SK-N-SH (cell line): ENCODE measurements around the gene TUBA1B. TPM values are rescaled to one million over a fixed set of nuclear protein-coding genes. Genes with fewer than 3 reads are reported as not detected.

Source experiments
- CTCF ChIA-PET: fragments of 300-600, 350-600 bp; formaldehyde crosslinking; extraction: SDS; loops from one replicate; lab custom pipeline; 2021; lab: Yijun Ruan, JAX
- POLR2A ChIA-PET: fragments of 350-600 bp; sonication (Branson Sonifier 250); formaldehyde crosslinking; extraction: SDS; loops from one replicate; lab custom pipeline; 2020; ENCODE audit warnings: antibody characterized with exemption, inconsistent platforms; lab: Yijun Ruan, JAX
- DNase-seq: peaks from one replicate; pipeline ENCODE4 v3.0.0; 2012
- H2AFZ ChIP-seq: fragments of 200-600 bp; sonication (generic); 2 replicates; pipeline ENCODE4 v1.8.1; 2016; ENCODE audit warnings: antibody characterized with exemption, mild to moderate bottlenecking, low read depth
- H3F3A ChIP-seq: fragments of 200-600 bp; sonication (generic); replicated peaks from 2 replicates; pipeline ENCODE3; 2016; ENCODE audit warnings: antibody characterized with exemption, mild to moderate bottlenecking; ENCODE audit not compliant: insufficient read depth
- H3K27ac ChIP-seq, 2 experiments: fragments of 200-500 bp in 1 of 2; fragments of 200-600 bp in 1 of 2; sonication (Bioruptor generic) in 1 of 2; sonication (generic), shearing (Covaris generic) in 1 of 2; 2 replicates each; pipeline versions ENCODE4 v1.5.1 to v1.6.1; 2014 to 2016; ENCODE audit warnings: low read depth in 2 of 2, inconsistent platforms in 1 of 2, low read length in 1 of 2, mild to moderate bottlenecking in 1 of 2, mixed read lengths in 1 of 2
- H3K27me3 ChIP-seq: fragments of 200-600 bp; sonication (generic), shearing (Covaris generic); 2 replicates; pipeline ENCODE4 v1.6.1; 2016; ENCODE audit warnings: mixed run types; ENCODE audit not compliant: insufficient read depth
- H3K36me3 ChIP-seq, 2 experiments: fragments of 200-500 bp in 1 of 2; fragments of 200-600 bp in 1 of 2; sonication (Bioruptor generic) in 1 of 2; sonication (generic) in 1 of 2; replicated peaks in 1 of 2; 2 replicates each; pipeline versions ENCODE3 to v1.5.1; 2014 to 2016; ENCODE audit warnings: low read length in 1 of 2, mild to moderate bottlenecking in 1 of 2; ENCODE audit not compliant: insufficient read depth in 2 of 2, control insufficient read depth in 1 of 2
- H3K4me1 ChIP-seq, 2 experiments: fragments of 200-500 bp in 1 of 2; fragments of 200-600 bp in 1 of 2; sonication (Bioruptor generic) in 1 of 2; sonication (generic), shearing (Covaris generic) in 1 of 2; 2 replicates each; pipeline versions ENCODE4 v1.5.1 to v1.6.1; 2014 to 2016; ENCODE audit warnings: low read depth in 1 of 2, low read length in 1 of 2, mixed run types in 1 of 2; ENCODE audit not compliant: insufficient read depth in 2 of 2, control insufficient read depth in 1 of 2
- H3K4me2 ChIP-seq: fragments of 200-600 bp; sonication (generic), shearing (Covaris generic); 2 replicates; pipeline ENCODE4 v1.6.1; 2017; ENCODE audit warnings: mixed run types
- H3K4me3 ChIP-seq, 2 experiments: fragments of 200-500 bp in 1 of 2; fragments of 200-600 bp in 1 of 2; sonication (Bioruptor generic) in 1 of 2; sonication (generic), shearing (Covaris generic) in 1 of 2; 2 replicates each; pipeline versions ENCODE4 v1.5.1 to v1.8.1; 2014 to 2016; ENCODE audit warnings: low read depth in 2 of 2, inconsistent platforms in 1 of 2, low read length in 1 of 2, mild to moderate bottlenecking in 1 of 2, mixed read lengths in 1 of 2, moderate library complexity in 1 of 2
- H3K79me2 ChIP-seq: fragments of 200-600 bp; sonication (generic); 2 replicates; pipeline ENCODE4 v1.8.1; 2017; ENCODE audit warnings: mild to moderate bottlenecking; ENCODE audit not compliant: insufficient read depth
- H3K9ac ChIP-seq: fragments of 200-600 bp; sonication (generic); 2 replicates; pipeline ENCODE4 v1.6.1; 2017; ENCODE audit warnings: mixed run types
- H3K9me2 ChIP-seq: fragments of 200-600 bp; sonication (generic); 2 replicates; pipeline ENCODE4 v1.6.1; 2017; ENCODE audit warnings: mixed run types
- H3K9me3 ChIP-seq: fragments of 200-600 bp; sonication (generic); 2 replicates; pipeline ENCODE4 v1.6.1; 2017; ENCODE audit warnings: mixed run types, mild to moderate bottlenecking, moderate library complexity
- H4K20me1 ChIP-seq: fragments of 200-600 bp; sonication (generic); 2 replicates; pipeline ENCODE4 v1.6.1; 2017; ENCODE audit warnings: mild to moderate bottlenecking, mixed run types; ENCODE audit not compliant: insufficient read depth
- CTCF ChIP-seq: fragments of 200-600 bp; sonication (generic); IDR thresholded peaks from 2 replicates; pipeline ENCODE4 v1.6.1; 2017; ENCODE audit warnings: antibody characterized with exemption, mild to moderate bottlenecking, moderate library complexity
- EZH2phosphoT487 ChIP-seq: fragments of 200-600 bp; sonication (generic); IDR thresholded peaks from 2 replicates; pipeline ENCODE4 v1.6.1; 2017; ENCODE audit warnings: low read depth, mixed run types, mild to moderate bottlenecking, antibody characterized with exemption, moderate library complexity, borderline replicate concordance
- FOXJ3 ChIP-seq: sonication (generic); formaldehyde crosslinking; IDR thresholded peaks from 2 replicates; pipeline ENCODE4 v1.5.1; 2020; ENCODE audit warnings: mild to moderate bottlenecking, missing genetic modification reagents
- FOXM1 ChIP-seq: IDR thresholded peaks from 2 replicates; pipeline ENCODE4 v1.4.0; 2012; ENCODE audit warnings: low read depth, mild to moderate bottlenecking
- GATA2 ChIP-seq: sonication (generic); formaldehyde crosslinking; IDR thresholded peaks from 2 replicates; pipeline ENCODE4 v1.5.0; 2020; ENCODE audit warnings: mild to moderate bottlenecking, missing genetic modification reagents
- IRF3 ChIP-seq: fragments of 150-350 bp; IDR thresholded peaks from 2 replicates; pipeline ENCODE4 v1.6.1; 2016; ENCODE audit warnings: mild to moderate bottlenecking, low read depth, low read length
- JUND ChIP-seq: IDR thresholded peaks from 2 replicates; pipeline ENCODE4 v1.4.0; 2012
- MXI1 ChIP-seq: IDR thresholded peaks from 2 replicates; pipeline ENCODE4 v1.6.1; 2012; ENCODE audit warnings: mild to moderate bottlenecking, low read depth, low read length, improper control_type of control experiment
- NFIC ChIP-seq: IDR thresholded peaks from 2 replicates; pipeline ENCODE4 v1.4.0; 2012; ENCODE audit warnings: borderline replicate concordance
- POLR2AphosphoS5 ChIP-seq: IDR thresholded peaks from 2 replicates; pipeline ENCODE4 v1.6.1; 2012; ENCODE audit warnings: low read depth, low read length
- RCOR1 ChIP-seq: fragments of 150-350 bp; IDR thresholded peaks from 2 replicates; pipeline ENCODE4 v1.6.1; 2017; ENCODE audit warnings: antibody characterized with exemption, low read length
- REST ChIP-seq: IDR thresholded peaks from 2 replicates; pipeline ENCODE4 v1.6.1; 2012; ENCODE audit warnings: mild to moderate bottlenecking, low read depth, low read length, moderate library complexity
- RFX5 ChIP-seq: IDR thresholded peaks from 2 replicates; pipeline ENCODE4 v1.6.1; 2012; ENCODE audit warnings: mild to moderate bottlenecking, improper control_type of control experiment, low read length
- SIN3A ChIP-seq: IDR thresholded peaks from 2 replicates; pipeline ENCODE4 v1.6.1; 2012; ENCODE audit warnings: low read depth, mild to moderate bottlenecking, low read length, moderate library complexity, borderline replicate concordance
- TEAD4 ChIP-seq: IDR thresholded peaks from 2 replicates; pipeline ENCODE4 v1.4.0; 2012; ENCODE audit warnings: mild to moderate bottlenecking, borderline replicate concordance; ENCODE audit not compliant: insufficient read depth
- USF2 ChIP-seq: fragments of 150-350 bp; IDR thresholded peaks from 2 replicates; pipeline ENCODE4 v1.6.1; 2017; ENCODE audit warnings: antibody characterized with exemption, low read length, low read depth, borderline replicate concordance
- YY1 ChIP-seq: IDR thresholded peaks from 2 replicates; pipeline ENCODE4 v1.4.0; 2012; ENCODE audit warnings: low read depth, mild to moderate bottlenecking
- WGBS: methylation state at CpG from one replicate; pipeline ENCODE4 v1.1.6; 2017; ENCODE audit warnings: low lambda C conversion rate; 5-methylcytosine and 5-hydroxymethylcytosine counted together
- polyA plus RNA-seq, 3 experiments: library from polyadenylated mRNA; depleted of rRNA; stranded (reverse); fragments of >200 nt; gene quantifications; 2 replicates each; pipeline ENCODE4 v1.2.3, GENCODE V29; 2012

TUBA1B gene
- polyA plus RNA-seq, 1 of the 3 experiments (the other 2 are of a cell fraction): 2,454 TPM

GRCh38 chr12:49098703-49099102 lies 32.5 kb downstream of the TUBA1B start:
- Histone ChIP-seq H4K20me1 (no peaks in the 10 kb centered on the region), H3K9me3 (no peaks in the 10 kb centered on the region), H2AFZ (no peak overlapping the region), H3K27me3 (peaks cover 9% of the 10 kb centered on the region; the same call in 1 of the 2 replicates), H3K9ac (no peak overlapping the region), H3K4me1 (peaks cover 0 to 13% of the 10 kb centered on the region in 2 experiments; a peak in 1 of 4 replicates), H3K79me2 (no peaks in the 10 kb centered on the region), H3F3A (no peaks in the 10 kb centered on the region), H3K4me3 (no peak overlapping the region), H3K27ac (no peak overlapping the region), H3K36me3 (peaks cover 28 to 46% of the 10 kb centered on the region in 2 experiments), H3K9me2 (no peaks in the 10 kb centered on the region), H3K4me2 (no peak overlapping the region)
- ChIA-PET CTCF (interaction anchor here (0.6 to 25.0 kb wide), 17 partner anchors 10 to 248 kb away, joined by 3 to 315 read pairs (median 6); partner anchors contain the start of genes DNAJC22, LMBR1L and RHEBL1), POLR2A (interaction anchor here (2.4 kb wide), 1 partner anchor 11 kb away, joined by 9 read pairs; no protein-coding TSS in a partner anchor)
- no peak for DNase-seq
- WGBS: 97% methylated on average over 2 of the region's 2 CpGs
- TF ChIP-seq RFX5: no peak
- TF ChIP-seq JUND: no peak
- TF ChIP-seq NFIC: no peak
- TF ChIP-seq POLR2AphosphoS5: no peak
- TF ChIP-seq MXI1: no peak
- TF ChIP-seq FOXJ3 (CRISPR knock-in tag): no peak
- TF ChIP-seq REST: no peak
- TF ChIP-seq SIN3A: no peak
- no peak for TF ChIP-seq YY1
- TF ChIP-seq EZH2phosphoT487: no peak
- TF ChIP-seq RCOR1: no peak
- no peak for TF ChIP-seq CTCF
- no peak for TF ChIP-seq TEAD4
- no peak for TF ChIP-seq GATA2 (CRISPR knock-in tag)
- no peak for TF ChIP-seq USF2
- no peak for TF ChIP-seq FOXM1
- no peak for TF ChIP-seq IRF3
